ENCODE results near the gene TFAM. TPM values are rescaled to one million over a fixed set of nuclear protein-coding genes. Genes with fewer than 3 reads are reported as not detected.

Gene TFAM
- polyA plus RNA-seq (ENCODE audit: insufficient read depth in 1 of 5, insufficient read length in 5 of 5, low replicate concordance in 1 of 5) = 10 to 100 TPM; 45.4 to 72.9 (median 66.0) TPM
- long read RNA-seq, donor 1, full-length matches to known transcripts = 11 of 72 reads
- long read RNA-seq, donor 1, partial matches to known transcripts = 61 of 72 reads
- long read RNA-seq, donor 1, other reads (novel, unspliced or antisense) = 0 of 72 reads
- long read RNA-seq, donor 2, full-length matches to known transcripts = 5 of 14 reads
- long read RNA-seq, donor 2, partial matches to known transcripts = 9 of 14 reads
- long read RNA-seq, donor 2, other reads (novel, unspliced or antisense) = 0 of 14 reads
- long read RNA-seq, donor 3, full-length matches to known transcripts = 1 of 30 reads
- long read RNA-seq, donor 3, partial matches to known transcripts = 29 of 30 reads
- long read RNA-seq, donor 3, other reads (novel, unspliced or antisense) = 0 of 30 reads
- long read RNA-seq, donor 4, full-length matches to known transcripts = 6 of 43 reads
- long read RNA-seq, donor 4, partial matches to known transcripts = 37 of 43 reads
- long read RNA-seq, donor 4, other reads (novel, unspliced or antisense) = 0 of 43 reads
- long read RNA-seq, donor 5, full-length matches to known transcripts = 11 of 89 reads
- long read RNA-seq, donor 5, partial matches to known transcripts = 78 of 89 reads
- long read RNA-seq, donor 5, other reads (novel, unspliced or antisense) = 0 of 89 reads
- long read RNA-seq, donor 6, full-length matches to known transcripts = 8 of 77 reads
- long read RNA-seq, donor 6, partial matches to known transcripts = 69 of 77 reads
- long read RNA-seq, donor 6, other reads (novel, unspliced or antisense) = 0 of 77 reads
- long read RNA-seq, donor 7, full-length matches to known transcripts = 3 of 15 reads
- long read RNA-seq, donor 7, partial matches to known transcripts = 12 of 15 reads
- long read RNA-seq, donor 7, other reads (novel, unspliced or antisense) = 0 of 15 reads
- long read RNA-seq, donor 8, full-length matches to known transcripts = 6 of 29 reads
- long read RNA-seq, donor 8, partial matches to known transcripts = 23 of 29 reads
- long read RNA-seq, donor 8, other reads (novel, unspliced or antisense) = 0 of 29 reads

DNA sequence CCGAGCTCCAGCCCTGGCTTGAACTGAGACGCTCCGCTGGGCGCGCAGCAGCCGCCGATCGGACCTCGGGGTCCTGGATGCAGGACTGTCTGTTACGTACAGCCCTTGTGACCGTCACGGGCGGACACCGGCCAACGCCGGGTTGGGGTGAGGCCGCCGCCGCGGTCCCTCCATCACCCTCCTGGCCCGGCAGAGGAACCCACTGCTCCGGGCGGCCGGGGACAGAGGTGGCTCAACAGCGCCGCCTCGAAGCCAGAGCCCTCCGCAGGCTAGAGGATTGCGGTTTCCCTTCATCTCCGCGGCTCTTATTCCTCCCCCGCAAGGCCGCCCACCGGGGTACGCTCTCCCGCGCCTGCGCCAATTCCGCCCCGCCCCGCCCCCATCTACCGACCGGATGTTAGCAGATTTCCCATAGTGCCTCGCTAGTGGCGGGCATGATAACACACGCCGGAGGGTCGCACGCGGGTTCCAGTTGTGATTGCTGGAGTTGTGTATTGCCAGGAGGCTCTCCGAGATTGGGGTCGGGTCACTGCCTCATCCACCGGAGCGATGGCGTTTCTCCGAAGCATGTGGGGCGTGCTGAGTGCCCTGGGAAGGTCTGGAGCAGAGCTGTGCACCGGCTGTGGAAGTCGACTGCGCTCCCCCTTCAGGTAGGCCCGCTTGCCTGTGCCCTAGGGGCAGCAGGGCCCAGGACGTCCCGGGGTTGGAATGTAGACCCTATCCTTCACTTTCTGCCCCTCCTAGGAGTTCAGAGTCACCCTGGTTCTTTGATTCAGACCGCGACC, at the start of gene TFAM:
TSS of gene TFAM (plus strand) at position 412 of the 785 bp plus-strand sequence. CDS start at position 550, 138 bp downstream.
- DNase-seq = peak; percentile 93 to 95

DNA sequence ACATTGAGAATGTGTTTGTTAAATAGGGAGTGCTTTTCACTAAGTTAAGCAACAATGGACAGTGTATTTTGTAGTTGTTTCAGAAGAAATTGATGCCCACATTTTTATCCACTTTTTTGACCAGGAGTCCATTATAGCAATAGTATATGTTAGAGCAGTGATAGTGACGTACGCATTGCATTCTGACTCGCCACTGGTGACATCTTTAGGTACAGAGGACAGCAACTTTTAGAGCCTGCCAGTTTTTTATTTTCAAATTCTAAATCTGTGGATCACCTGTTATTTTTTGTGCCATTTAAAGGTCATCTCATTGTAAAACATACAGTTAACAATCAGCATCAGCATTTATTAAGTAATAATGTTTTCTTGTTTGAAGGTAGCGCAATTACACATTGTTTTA, 49.0 kb upstream of the TFAM start:
- DNase-seq = no peak

DNA sequence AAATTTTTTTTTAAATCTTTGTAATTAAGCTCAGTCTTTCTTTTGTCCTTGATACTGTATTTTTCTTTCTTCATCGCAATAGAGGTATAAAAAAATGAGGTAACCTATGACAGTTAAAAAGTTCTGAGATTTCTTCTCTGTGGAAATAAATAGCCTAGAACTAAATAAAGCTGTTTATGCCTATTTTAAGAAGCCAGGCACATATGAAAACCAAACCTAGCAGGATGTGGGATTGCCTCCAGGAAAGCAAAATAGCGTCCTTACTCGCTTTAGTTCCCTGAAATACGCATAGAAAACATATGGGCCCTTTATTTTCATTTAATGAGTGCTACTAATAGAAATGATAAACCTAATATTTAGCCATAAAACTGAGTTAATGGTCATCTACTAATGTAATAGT, 43.8 kb upstream of the TFAM start:
- no peak for DNase-seq

DNA sequence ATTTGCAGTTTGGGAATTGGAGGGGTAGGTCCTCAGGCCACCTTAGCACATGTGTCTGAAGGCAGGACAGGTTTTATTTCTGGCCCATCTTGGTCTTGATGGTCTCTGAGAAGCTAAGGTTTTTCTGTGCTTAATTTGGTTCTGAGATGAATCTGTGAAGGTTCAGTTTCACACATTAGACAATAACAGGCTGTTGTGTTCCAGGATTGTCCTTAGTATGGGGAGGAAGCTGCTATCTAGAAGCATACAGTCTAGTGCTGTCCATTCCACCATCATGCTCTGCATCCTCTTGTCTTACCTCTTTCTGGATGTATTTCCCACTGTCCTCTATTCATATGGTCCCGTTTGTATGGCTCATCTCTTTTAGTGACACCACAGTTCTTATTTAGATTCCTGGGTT, 43.3 kb upstream of the TFAM start:
- DNase-seq = no peak

DNA sequence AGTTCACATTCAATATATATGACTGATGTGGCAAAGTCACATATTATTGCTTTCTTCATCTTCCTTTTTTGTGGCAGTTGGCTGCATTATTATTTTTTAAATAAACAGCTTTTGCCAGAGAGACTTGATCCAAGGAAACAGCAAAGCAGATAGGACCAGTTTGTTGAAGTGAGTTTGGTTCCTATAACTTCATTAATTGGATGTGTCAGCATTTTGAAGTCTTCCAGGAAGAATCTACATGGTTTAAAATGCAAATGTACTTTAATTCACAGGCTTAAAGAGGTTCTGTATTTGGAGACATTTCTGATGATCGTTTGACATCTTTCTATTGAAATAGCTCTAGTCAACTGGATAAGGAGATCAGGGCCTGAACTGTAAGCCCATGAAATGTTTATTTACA, 37.2 kb upstream of the TFAM start:
- DNase-seq = no peak

DNA sequence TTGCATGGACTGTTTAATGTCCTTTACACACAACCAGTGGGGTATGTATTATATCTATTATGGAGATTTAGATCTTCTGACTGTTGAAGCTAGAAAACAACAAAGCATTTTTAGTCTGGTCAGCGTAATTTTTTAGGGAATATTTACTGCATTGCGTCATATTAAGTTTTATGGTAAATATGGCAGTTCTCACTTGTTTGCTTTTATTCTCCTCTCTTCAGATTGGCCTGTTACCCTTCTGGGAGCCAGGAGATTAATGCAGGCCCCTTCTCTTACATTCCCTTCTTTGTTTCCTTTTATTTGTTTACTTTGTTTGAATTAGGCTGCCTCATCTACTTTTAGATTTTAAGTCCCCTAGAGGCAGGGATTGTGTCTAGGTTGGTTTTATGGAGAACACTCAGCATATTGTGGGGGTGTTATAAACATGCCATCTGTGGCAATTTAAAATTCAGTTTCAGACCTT, 36.6 kb upstream of the TFAM start:
- no peak for DNase-seq

DNA sequence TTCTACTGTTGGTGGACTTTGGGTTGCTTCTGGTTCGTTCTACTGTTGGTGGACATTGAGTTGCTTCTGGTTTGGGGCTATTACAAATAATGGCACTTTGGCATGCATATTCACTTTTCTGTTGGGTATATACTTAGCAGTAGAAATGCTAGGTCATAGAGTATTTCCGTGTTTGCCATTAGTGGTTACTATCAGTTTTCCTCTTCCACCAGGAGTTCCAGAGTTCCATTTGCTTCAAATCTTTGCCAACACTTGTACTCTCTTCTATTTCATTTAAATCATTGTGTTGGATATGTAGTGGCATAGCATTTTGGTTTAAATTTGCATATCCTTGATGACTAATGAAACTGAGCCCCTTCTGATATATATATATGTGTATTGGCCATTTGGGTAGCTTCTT, 35.2 kb upstream of the TFAM start:
- DNase-seq = no peak

DNA sequence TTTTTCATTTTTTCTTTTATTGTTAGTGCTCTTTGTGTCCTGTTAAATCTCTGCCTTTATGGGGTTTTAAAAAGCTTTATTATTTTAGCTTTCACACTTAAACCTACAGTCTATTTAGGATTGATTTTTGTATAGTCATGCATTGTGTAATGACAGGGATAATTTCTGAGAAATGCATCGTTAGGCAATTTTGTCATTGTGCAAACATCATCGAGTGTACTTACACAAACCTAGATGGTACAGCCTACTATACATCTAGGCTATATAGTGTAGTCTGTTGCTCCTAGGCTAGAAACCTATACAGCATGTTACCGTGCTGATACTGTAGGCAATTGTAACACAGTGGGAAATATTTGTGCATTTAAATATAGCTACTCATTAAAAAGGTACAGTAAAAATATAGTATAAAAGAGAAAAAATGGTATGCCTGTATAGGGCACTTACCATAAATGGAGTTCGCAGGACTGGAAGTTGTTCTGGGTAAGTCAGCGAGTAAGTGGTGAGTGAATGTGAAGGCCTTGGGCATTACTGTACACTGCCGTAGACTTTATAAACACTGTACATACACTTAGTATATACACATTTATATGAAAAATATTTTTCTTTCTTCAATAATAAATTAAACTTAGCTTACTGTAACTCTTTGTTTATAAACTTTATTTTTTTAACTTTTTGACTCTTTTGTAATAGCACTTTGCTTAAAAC, 34.4 kb upstream of the TFAM start:
- no peak for DNase-seq

DNA sequence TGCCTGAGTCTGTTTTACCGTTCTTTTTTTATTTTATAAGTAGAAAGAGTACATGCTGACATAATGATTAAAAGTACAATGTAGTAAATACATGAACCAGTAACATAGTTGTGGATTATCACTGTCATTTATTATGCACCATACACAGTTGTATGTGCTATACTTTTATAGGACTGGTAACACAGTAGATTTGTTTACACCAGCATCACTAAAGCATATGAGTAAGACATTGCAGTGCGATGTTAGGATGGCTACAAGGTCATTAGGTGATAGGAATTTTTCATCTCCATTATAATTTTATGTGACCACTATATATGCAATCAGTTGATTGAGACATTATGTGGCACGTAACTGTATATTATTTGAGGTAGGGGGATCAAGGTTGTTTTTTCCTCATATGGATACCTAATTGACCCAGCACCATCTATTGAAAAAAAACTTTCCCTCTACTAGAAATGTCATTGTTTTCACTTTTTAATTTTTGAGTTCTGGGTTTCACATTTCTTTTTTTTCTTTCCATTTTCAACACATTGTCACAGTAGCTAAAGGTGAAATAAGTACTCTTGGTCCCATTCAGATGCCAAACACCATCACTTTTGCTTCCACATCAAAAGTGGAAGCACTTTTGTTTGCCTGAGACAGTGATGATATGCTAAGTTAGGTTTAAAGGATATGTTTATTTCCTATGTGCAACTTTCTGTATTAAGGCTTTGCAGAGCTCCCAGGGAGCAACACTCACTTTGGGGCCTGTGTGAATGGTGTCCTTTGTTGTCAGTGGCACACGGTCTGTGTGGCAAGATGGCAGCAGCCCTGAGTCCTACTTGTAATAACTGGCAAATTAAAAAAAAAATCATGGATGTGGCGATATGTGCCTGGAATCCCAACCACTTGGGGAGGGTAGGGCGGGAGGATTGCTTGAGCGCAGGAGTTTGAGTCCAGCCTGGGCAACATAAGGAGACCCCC, 33.3 kb upstream of the TFAM start:
- no peak for DNase-seq

DNA sequence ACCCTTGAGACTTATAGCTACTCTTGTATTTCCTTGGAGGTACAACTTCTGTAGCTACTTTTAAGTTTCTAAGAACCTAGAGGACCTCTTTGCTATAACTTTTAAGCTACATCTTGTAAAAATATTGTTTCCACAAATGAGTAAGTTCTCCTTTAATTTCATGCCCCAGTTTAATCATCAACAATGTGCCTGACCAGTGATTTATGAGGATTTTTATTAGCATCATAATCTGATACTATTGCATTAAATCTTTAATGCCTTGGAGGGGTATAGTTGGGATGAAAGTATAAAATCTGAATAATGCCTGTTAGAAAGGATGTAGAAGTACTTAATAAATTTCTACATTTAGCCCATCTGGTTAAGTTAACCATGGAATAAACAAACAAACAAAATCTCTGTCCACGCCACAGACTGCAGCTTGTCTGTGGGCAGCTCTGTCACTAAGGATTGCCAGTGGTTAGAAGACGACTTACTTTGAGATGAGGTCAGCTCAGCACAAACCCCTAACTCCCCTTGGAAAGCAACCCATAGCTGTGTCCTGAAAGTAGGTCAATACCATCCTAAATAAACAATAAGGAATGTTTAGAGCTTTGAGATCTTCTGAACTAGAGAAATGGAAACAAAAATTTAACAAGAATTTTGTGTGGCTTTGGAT, 32.1 kb upstream of the TFAM start:
- no peak for DNase-seq

DNA sequence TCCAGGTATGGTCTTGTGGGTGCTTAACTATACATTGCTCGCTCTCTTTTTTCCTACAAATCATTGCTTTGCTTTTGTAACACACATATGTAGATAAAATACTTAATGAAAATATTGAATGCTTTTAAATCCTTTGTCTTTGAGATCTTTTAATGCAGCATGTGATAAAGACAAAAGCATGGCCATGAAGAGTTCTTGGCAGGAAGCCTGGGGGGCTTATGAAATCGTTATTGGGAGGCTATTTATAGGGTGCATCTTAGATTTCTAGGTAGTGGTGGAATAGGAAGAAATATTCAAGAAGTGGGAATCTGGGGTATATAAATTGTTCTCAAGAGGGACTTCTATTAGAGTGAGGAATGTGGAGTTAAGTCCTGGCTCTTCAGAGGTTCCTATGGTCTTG, 28.5 kb upstream of the TFAM start:
- no peak for DNase-seq

DNA sequence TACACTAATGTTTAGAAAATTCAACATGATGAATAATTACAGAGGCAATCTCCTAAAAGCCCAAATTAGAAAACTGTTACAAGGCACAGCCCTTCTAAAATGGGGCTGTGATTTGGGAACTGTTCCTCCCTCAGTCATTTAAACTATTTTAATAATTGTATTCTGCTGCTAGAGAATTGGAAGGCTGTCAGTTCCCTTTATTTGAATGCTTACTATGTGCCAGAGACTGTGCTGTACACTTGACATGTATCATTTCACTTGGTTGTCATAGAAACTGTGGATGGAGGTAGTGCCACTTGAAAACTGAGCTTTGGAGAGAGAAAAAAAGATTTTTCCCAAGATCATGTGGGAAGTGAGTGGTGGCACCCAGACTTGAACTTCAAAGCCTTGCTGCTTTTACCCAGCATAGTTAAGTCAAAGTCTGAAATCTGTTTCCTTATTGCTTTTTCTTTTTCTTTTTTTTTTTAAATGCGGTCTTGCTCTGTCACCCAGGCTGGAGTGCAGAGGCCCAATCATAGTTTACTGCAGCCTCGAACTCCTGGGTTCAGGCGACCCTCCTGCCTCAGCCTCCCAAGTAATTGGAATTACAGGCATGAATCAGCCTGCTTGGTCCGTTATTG, 26.8 kb upstream of the TFAM start:
- no peak for DNase-seq

DNA sequence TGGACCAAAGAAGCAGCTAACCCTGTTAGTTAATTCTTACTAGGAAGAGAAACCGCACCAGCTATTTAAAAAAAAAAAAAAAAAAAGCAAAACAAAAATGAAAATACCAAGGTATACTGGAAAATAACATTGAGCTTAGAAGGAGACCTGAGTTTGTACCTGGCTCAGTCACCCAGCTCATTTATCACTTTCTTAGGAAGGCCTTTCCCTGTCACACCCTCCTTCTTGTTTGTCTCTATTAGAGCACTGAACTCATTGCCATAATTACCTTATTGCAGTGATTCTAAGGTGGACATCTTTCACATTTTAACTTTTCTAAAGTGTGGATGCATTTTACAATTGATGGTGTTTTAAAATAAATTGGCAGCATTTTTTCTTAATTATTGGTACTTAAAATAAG, 26.3 kb upstream of the TFAM start:
- no peak for DNase-seq

DNA sequence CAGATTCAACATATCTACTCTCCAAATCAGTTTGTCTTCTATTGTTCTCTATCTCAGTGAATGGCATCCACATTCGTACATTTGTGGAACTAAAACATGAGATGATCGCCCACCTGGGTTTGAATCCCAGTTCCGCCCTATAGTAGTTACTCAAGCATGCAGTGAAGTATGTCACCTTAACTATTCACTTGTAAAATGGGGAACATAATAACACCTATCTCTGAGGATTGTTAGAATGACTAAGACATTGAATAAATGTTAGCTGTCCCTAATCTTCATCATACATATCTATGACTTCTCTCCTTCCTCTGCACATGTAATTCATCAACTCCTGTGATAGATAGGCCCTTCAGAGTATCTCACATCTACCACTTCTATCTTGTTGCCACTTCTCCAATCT, 25.7 kb upstream of the TFAM start:
- DNase-seq = no peak

DNA sequence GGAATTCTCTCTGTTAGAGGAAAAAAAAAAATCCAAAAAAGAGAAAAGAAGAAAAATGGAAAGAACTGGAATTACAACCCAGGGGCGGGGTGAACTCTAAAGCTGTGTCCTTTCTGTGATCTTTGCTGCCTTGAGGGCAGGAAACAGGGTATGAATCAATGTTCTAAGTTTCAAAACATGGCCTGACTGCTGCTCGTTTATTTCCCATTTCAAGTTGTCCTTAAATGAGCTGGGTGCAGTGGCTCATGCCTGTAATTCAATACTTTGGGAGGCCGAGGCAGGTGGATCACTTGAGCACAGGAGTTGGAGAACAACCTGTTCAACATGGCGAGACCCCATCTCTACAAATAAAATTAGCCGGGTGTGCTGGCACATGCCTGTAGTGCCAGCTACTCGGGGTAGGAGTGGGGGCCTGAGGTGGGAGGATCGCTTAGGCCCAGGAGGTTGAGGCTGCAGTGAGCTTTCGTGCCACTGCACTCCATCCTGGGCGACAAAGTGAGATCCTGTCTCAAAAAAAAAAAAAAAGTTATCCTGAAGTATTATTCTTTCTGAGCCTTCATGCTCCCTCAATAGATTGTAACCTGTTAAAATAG, 24.7 kb upstream of the TFAM start:
- DNase-seq = no peak

DNA sequence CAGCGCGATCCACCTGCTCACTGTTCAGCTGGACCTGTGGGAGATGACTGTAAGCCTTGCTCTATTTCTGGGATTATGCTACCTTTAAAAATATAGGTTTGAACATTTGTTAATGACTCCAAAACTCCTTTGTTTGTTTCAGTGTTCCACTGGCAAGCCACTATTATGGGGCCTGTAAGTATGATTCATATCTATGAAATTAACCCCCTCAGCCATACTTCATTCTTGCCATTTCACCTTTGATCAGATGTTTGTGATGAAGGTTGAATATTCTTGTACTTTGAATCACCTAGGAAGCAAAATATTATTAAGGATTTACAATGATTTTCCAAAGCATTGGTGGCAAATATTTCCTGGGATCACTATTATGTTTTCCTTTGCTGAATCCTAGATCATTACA, 23.9 kb upstream of the TFAM start:
- no peak for DNase-seq

DNA sequence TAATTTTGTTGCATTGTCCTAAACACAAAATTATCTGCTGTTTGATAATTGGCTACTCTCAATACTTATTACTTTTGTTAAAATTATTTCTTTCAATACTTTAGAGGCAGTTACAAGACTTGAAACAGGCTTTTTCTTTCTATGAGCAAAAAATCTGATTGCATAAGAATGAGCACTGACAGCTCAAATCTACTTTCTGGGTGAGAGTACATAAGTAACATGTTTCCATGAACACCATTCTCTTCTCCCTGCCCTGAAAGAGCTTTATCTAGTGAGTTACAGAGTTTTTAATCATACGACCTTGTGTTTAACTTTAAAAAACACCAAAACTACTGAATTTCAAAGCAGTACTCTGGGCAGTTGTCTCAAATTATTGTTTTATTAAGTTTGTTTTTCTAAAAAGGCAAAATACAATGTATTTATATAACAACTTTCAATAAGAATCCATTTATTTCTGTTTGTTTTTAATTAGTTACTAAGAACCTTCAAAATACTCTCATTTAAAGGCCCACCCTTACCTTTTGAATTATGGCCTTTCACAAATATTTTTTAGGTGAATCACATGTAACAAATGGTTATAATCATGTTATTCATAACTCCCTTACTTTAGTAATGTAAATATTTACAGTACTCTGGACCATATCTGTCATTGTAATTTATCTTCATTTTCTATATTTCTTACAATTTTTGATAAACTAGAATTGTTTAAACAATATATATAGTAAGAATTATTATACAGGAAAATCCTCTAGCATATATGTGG, 23.0 kb upstream of the TFAM start:
- DNase-seq = peak in 1 of 2 donors; percentile 14
